HAP-1 (cell line): ENCODE results near the gene PPP1CA.
A peak's percentile ranks its signal among the peaks of the same experiment; 100 is the strongest.

Experiments
- DNase-seq, 2 experiments: peaks; one replicate each; pipeline ENCODE4 v3.0.0-alpha.2; 2016 to 2020; ENCODE audit warnings: low spot score in 2 of 2
- H3K27me3 ChIP-seq: fragments of 250-450 bp; sonication (Bioruptor Pico); 2 replicates; pipeline ENCODE4 v1.5.1; 2020; ENCODE audit warnings: low read depth, mild to moderate bottlenecking, moderate library complexity
- H3K36me3 ChIP-seq: fragments of 250-450 bp; sonication (Bioruptor Pico); replicated peaks from 2 replicates; pipeline ENCODE4 v1.5.1; 2020; ENCODE audit warnings: mild to moderate bottlenecking
- H3K4me1 ChIP-seq: fragments of 250-450 bp; sonication (Bioruptor Pico); 2 replicates; pipeline ENCODE4 v1.5.1; 2020; ENCODE audit warnings: mild to moderate bottlenecking
- H3K4me3 ChIP-seq: fragments of 250-450 bp; sonication (Bioruptor Pico); 2 replicates; pipeline ENCODE4 v1.5.1; 2020; ENCODE audit warnings: mild to moderate bottlenecking, moderate library complexity
- H3K9me3 ChIP-seq: fragments of 250-450 bp; sonication (Bioruptor Pico); 2 replicates; pipeline ENCODE4 v1.5.1; 2020; ENCODE audit warnings: mild to moderate bottlenecking, moderate library complexity
- in situ Hi-C: fragments of 300-500 bp; cut with MboI; formaldehyde crosslinking; loops from 3 replicates; pipeline ENCODE4 v1.14.3; 2020; ENCODE audit warnings: low sequenced_read_pairs, inconsistent platforms, mixed read lengths

PPP1CA gene

GRCh38 chr11:67351275-67352005 is 50.2 kb downstream of the PPP1CA start:
- in situ Hi-C loops = no loop called here
- no peaks in the 10 kb centered on the region for H3K9me3 ChIP-seq
- H3K27me3 ChIP-seq = no peaks in the 10 kb centered on the region
- peaks cover 7% of the 10 kb centered on the region; the same call in 1 of the 2 replicates for H3K4me1 ChIP-seq
- H3K4me3 ChIP-seq = no peak overlapping the region
- no peaks in the 10 kb centered on the region for H3K36me3 ChIP-seq
- peak; percentile 51 to 70 for DNase-seq

DNA sequence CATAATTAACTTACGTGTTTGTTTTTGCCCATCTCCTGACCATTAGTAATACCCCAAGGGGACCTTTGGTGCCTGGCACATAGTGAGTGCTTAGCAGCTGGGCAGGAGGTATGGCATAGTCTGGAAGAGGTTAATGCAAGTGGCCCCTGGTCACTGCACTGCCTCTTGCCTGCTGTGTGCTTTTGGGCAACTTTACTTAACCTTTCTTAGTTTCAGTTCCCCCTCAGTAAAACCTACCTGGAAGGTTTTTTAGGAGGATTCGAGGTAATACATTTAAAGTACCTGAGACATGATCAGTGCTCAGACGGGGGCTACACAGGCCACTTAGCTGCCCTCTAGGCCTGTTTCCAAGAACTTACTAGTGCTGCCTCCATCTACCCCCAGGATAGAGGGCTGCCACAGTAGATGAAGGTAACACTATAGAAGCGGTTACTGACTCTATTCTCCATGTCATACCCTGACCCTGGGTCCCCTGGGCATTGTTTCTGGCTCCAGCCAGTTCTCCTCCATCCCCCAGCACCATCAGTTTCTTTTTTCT is 51.7 kb downstream of the PPP1CA start:
- Histone ChIP-seq H3K4me3 (no peak overlapping the region), H3K9me3 (no peaks in the 10 kb centered on the region), H3K36me3 (no peaks in the 10 kb centered on the region), H3K4me1 (peaks cover 7% of the 10 kb centered on the region; the same call in 1 of the 2 replicates), H3K27me3 (no peaks in the 10 kb centered on the region)
- in situ Hi-C loops = no loop called here
- no peak for DNase-seq

- in situ Hi-C loops = no loop called here
- DNase-seq = no peak
- no peaks in the 10 kb centered on the region for H3K27me3 ChIP-seq
- no peak overlapping the region for H3K4me3 ChIP-seq
- H3K36me3 ChIP-seq = no peaks in the 10 kb centered on the region
- H3K4me1 ChIP-seq = peaks cover 7% of the 10 kb centered on the region; the same call in 1 of the 2 replicates
- H3K9me3 ChIP-seq = no peaks in the 10 kb centered on the region
These were observed 52.2 kb downstream of the PPP1CA start for GRCh38 chr11:67349457-67349856.

DNA sequence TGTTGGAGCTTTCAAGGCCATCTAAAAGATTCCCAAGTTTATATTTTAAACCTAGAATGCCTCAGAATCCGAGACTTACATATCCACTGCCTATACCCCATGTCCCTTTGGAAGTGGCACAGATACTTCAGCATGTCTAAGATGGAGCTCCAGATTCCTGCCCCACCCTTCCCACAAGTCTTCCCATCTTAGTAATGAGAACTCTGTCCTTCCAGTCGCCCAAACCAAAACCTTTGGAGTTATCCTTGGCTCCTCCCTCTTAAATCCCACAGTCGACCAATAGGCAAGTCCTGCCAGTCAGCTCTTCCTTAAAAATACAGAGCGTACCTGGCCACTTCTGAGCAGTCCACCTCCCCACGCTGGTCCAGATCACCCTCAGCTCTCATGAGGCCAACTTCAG is 52.6 kb downstream of the PPP1CA start:
- Histone ChIP-seq H3K36me3 (no peaks in the 10 kb centered on the region), H3K4me3 (no peak overlapping the region), H3K4me1 (peaks cover 6% of the 10 kb centered on the region; the same call in 1 of the 2 replicates), H3K27me3 (no peaks in the 10 kb centered on the region), H3K9me3 (no peaks in the 10 kb centered on the region)
- in situ Hi-C loops = no loop called here
- DNase-seq = no peak
